Posterior vena cava (tissue), 2 donors: ENCODE data around the gene CCDC85B. TPM values are rescaled to one million over a fixed set of nuclear protein-coding genes. Genes with fewer than 3 reads are reported as not detected.
A peak's percentile ranks its signal among the peaks of the same experiment; 100 is the strongest.
"Not testable (repeated sequence)": the region's sequence is repeated elsewhere in the genome, so short reads cannot be mapped to it uniquely, and the experiment has no call there.

Experiments
- DNase-seq: peaks from one replicate; pipeline ENCODE4 v3.0.0-alpha.2; 2020; ENCODE audit warnings: low spot score
- intact Hi-C, 2 donors: fragments of 100-400 bp; cut with DNase I; formaldehyde crosslinking; loops; one replicate each; pipeline versions ENCODE4 v1.14.1 to v1.14.2; 2022 to 2023
- long read RNA-seq, 2 donors: library from polyadenylated mRNA; unstranded; transcript quantifications; one replicate each; pipeline ENCODE4 v2.0.0, GENCODE V29; 2020 to 2021
- total RNA-seq, 2 donors: library from RNA; stranded (reverse); fragmentation: NEBNext Ultra II Directional; extraction: Animal tissue kit (Norgen Biotek cat#: 25700); gene quantifications; one replicate each; pipeline ENCODE4 v1.2.1, GENCODE V29; 2021
- donor health status: DM: yes; HTN: yes; CAD: no.
- donor health status: DM: yes; HTN: yes; CAD: no.

CCDC85B gene
- 10 to 100 TPM; 31.8 to 36.7 TPM for total RNA-seq
- long read RNA-seq, donor 1, transcript CCDC85B-201 (1 exons, 1,524 nt), result major isoform, 65 of 65 reads
- long read RNA-seq, donor 1, partial matches to known transcripts, result 0 of 65 reads
- long read RNA-seq, donor 1, other reads (novel, unspliced or antisense), result 0 of 65 reads
- long read RNA-seq, donor 2, transcript CCDC85B-201 (1 exons, 1,524 nt), result major isoform, 59 of 59 reads
- long read RNA-seq, donor 2, partial matches to known transcripts, result 0 of 59 reads
- long read RNA-seq, donor 2, other reads (novel, unspliced or antisense), result 0 of 59 reads

- intact Hi-C loops, result no loop called here
These were observed at the start of gene CCDC85B for GRCh38 chr11:65890324-65891218. Gene CCDC85B, plus strand, starts transcription at chr11:65890673. Its CDS starts 111 bp downstream, at chr11:65890784.

GRCh38 chr11:65842144-65842543, 48.3 kb upstream of the CCDC85B start:
- intact Hi-C loops, result no loop called here
- no peak for DNase-seq

More at GRCh38 chr11:65890324-65891218, at the start of gene CCDC85B:
- peak; percentile 100 for DNase-seq

DNA sequence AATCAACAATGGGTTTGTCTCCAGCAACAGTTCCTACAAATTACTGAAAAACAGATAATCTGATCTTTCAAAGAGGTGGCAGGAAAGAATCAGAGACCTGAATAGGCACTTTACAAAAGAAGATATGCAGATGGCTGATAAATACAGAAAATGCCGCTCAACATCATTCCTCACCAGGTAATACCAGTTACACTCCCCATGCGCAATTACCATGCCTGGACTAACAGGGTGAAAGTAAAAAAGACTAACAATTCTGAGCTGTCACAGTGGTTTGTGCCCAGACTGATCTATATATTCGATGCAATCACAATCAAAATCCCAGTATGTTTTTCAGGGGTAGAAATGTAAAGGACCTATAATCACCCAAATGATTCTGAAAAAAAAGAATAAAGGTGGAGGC, 46.7 kb upstream of the CCDC85B start:
- intact Hi-C loops, result no loop called here
- DNase-seq, result no peak

DNA sequence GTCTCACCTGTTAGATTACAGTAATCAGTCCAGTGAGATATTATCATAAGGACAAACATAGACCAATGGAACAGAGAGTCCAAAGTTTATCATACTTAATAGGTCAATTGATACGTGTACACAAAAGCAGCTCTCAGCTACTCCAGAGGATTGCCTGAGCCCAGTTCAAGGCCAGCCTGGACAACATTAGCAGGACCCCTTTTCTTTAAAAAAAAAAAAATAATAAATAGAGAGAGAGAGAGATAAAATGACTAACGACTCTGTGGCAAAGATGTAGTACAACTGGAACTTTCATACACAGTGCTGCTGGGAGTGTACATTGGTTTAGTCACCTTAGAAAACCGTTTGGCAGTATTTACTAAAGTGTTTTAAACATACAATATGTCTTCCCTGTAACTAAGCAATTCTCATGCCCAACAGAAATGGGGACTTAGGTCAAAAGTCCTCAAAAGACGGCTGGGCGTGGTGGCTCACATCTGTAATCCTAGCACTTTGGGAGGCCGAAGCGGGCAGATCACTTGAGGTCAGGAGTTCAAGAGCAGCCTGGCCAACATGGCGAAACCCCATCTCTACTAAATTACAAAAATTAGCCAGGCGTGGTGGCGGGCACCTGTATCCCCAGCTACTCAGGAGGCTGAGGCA, 46.1 kb upstream of the CCDC85B start:
- peak; percentile 15 for DNase-seq
- intact Hi-C loops, result no loop called here

- intact Hi-C loops, result no loop called here
These were observed 42.7 kb upstream of the CCDC85B start for GRCh38 chr11:65847746-65848145.

GRCh38 chr11:65848693-65849092, 41.8 kb upstream of the CCDC85B start:
- DNase-seq, intact Hi-C loops: not testable (repeated sequence)

More at GRCh38 chr11:65847746-65848145, 42.7 kb upstream of the CCDC85B start:
- DNase-seq, result peak; percentile 29

- intact Hi-C loops, result no loop called here
- DNase-seq, result peak; percentile 77
These were observed 41.1 kb upstream of the CCDC85B start for GRCh38 chr11:65849366-65849765.

- no peak for DNase-seq
- intact Hi-C loops, result no loop called here
These were observed 40.7 kb upstream of the CCDC85B start for GRCh38 chr11:65849771-65850216.

GRCh38 chr11:65850217-65851082, 40.0 kb upstream of the CCDC85B start:
- intact Hi-C loops, result no loop called here
- peak; percentile 72 for DNase-seq

DNA sequence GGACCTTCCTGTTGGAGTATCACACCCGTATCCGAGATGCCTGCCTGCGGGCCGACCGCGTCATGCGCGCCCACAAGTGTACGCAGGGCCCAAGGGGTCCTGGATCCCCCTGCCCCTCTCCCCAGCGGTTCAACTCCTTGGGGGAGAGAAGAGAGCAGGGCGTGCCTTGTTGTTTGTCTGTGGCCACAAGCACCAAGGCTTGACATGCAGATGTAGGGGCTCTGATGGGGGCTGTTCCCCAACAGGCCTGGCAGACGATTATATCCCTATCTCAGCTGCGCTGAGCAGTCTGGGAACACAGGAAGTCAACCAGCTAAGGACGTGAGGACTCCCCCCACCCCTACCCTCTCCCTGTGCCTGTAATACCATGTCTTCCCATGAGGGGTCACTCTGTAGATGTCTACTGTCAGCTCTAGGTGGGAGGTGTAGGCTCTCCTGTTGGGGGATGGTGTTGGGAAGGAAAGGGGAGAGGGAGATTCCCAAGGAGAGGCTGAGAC, 39.3 kb upstream of the CCDC85B start:
- intact Hi-C loops, result no loop called here
- peak; percentile 61 for DNase-seq

- peak; percentile 47 for DNase-seq
These were observed 38.5 kb upstream of the CCDC85B start for GRCh38 chr11:65851811-65852507.

GRCh38 chr11:65852508-65853245, 37.8 kb upstream of the CCDC85B start:
- intact Hi-C loops, result no loop called here
- DNase-seq, result peak; percentile 80

More at GRCh38 chr11:65851811-65852507, 38.5 kb upstream of the CCDC85B start:
- intact Hi-C loops, result no loop called here

DNA sequence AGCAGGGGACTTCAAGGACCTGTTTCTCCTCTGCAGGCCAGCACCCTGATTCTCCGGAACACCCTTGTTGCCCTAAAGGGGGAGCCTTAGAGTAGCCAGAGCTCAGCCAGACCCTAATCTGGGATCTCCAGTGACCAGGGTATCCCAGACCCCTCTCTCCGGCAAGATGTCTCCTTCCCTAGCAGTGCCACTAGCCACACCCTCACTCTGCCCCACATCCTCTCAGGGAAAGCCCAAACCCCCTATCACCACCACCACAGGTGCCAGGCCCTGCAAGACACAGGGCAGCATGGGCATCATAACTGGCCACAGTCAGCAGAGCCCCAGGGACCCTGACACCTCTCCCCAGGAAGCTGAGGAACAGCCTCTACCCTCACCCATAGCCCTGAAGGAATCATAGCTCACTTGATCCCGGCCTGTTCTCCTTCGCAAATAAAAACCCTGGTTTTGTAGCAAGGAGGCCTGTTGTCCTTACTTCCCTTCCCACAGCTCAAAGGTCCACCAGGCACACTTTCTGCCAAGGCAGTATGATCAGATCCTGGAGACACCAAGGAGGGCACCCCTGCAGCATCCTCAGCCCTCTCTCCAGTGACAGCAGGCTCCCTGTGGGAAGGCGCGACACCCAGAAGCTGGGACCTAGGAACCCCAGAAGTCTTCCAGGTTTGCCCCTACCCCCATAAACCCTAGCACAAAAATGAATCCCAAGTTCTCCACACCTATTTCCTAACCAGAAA, 37.1 kb upstream of the CCDC85B start:
- intact Hi-C loops, result no loop called here
- peak; percentile 36 for DNase-seq

DNA sequence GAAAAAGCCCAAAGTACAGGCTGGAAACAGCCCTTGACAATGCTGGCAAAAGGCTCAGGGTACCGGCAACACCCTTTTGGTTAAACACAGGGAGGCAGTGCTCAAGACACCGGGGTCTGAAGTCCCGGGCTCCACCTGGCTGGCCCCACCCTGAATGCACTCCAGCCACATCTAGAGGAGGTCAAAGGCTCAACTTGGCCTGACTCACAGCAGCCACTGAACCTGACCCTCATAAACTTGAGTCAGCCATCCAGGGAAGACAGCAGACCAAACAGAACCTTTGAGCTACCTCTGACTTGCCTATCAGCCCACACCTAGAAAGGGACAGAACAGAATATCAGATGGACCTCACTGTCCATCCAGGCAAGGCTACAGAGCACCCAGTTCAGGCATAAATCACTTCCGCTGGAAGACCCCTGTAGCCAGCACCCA, 36.3 kb upstream of the CCDC85B start:
- intact Hi-C loops, result no loop called here
- peak; percentile 28 for DNase-seq

DNA sequence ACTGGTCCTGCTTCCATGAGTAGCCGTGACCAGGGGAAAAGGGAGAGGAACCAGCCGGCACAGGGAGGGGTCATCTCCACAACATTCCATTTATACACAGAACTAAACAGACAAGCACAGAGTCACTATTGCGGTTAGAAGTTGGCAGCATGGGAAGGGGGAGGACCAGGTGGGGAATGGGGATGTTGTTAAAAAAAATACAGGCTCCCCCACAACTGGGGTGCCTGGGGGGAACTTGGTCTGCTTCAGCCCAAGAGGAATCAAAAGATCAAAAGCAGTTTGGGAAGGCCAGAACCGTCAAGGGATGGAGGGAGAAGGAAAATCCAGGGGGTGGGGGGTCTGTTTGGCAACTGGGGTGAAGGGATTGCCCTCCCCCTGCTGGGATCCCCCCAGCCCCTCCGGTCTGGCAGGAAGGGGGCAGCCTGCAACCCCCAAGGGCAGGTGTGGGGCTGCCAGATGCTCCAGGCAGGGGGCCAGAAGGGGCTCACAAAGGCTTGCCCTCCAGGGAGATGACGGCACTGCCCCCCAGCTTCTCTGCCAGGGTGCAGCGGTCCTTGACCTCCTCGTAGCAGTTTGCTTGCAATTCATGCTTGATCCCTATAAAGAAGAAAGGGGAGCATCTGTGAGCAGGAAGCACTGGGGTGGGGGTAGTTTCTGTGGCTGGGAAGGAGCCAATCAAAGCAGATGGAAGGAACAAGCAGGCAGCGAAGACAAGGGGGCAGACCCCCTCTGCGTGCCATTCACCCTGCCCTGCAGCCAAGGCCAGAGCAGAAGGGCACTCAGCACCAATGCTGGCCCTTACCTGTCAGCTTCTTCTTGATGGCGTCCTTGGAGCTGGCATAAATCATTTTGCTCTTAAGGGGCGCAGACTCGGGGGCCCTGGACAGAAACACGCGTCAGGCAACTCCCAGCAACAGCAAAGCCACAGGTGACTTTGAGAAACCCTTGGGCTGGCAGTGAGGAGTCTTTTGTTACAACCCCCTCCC, 35.3 kb upstream of the CCDC85B start:
- intact Hi-C loops, result no loop called here
- peak; percentile 70 for DNase-seq
